ENCODE results near the gene DIP2B.

Gene DIP2B

GRCh38 chr12:50739611-50740010 lies 234.8 kb downstream of the DIP2B start:
- H3K36me3 ChIP-seq, result peaks cover 70 to 100% (median 82%) of the 10 kb centered on the region in 3 donors
- intact Hi-C loops (cut with DNase I; ENCODE audit: low total_unique reads), result loop anchor here (5.0 kb wide), 1 partner anchor 237 kb away; the partner anchor contains the start of gene DIP2B

GRCh38 chr12:50740307-50740706 lies 235.5 kb downstream of the DIP2B start:
- no peak for DNase-seq
- no peak overlapping the region for H3K27ac ChIP-seq
- no peak for TF ChIP-seq CTCF (IDR thresholded peaks at IDR 0.05)
- H3K4me3 ChIP-seq, result no peak overlapping the region
- H3K27me3 ChIP-seq, result no peaks in the 10 kb centered on the region
- peaks cover 75 to 100% (median 89%) of the 10 kb centered on the region in 3 donors for H3K36me3 ChIP-seq
- intact Hi-C loops (cut with DNase I; ENCODE audit: low total_unique reads), result no loop called here
- H3K4me1 ChIP-seq, result no peaks in the 10 kb centered on the region
- H3K9me3 ChIP-seq, result no peaks in the 10 kb centered on the region

More at GRCh38 chr12:50739611-50740010, 234.8 kb downstream of the DIP2B start:
- DNase-seq, result no peak
- Histone ChIP-seq H3K4me3 (no peak overlapping the region), H3K9me3 (no peaks in the 10 kb centered on the region), H3K27me3 (no peaks in the 10 kb centered on the region), H3K27ac (no peak overlapping the region), H3K4me1 (no peaks in the 10 kb centered on the region)
- TF ChIP-seq CTCF (IDR thresholded peaks at IDR 0.05), result no peak

- peaks cover 59 to 97% (median 97%) of the 10 kb centered on the region in 3 donors for H3K36me3 ChIP-seq
Measured at GRCh38 chr12:50742776-50743175, 238.0 kb downstream of the DIP2B start.

GRCh38 chr12:50745861-50746260 lies 241.1 kb downstream of the DIP2B start:
- no peaks in the 10 kb centered on the region for H3K27me3 ChIP-seq
- no peak for DNase-seq
- peaks cover 39 to 79% (median 69%) of the 10 kb centered on the region in 3 donors for H3K36me3 ChIP-seq
- H3K9me3 ChIP-seq, result no peaks in the 10 kb centered on the region
- intact Hi-C loops (cut with DNase I; ENCODE audit: low total_unique reads), result no loop called here
- no peak overlapping the region for H3K4me3 ChIP-seq
- H3K27ac ChIP-seq, result no peak overlapping the region
- H3K4me1 ChIP-seq, result no peaks in the 10 kb centered on the region
- no peak for TF ChIP-seq CTCF (IDR thresholded peaks at IDR 0.05)

More at GRCh38 chr12:50742776-50743175, 238.0 kb downstream of the DIP2B start:
- TF ChIP-seq CTCF (IDR thresholded peaks at IDR 0.05), result no peak
- Histone ChIP-seq H3K4me1 (no peaks in the 10 kb centered on the region), H3K27ac (no peak overlapping the region), H3K4me3 (no peak overlapping the region), H3K9me3 (no peaks in the 10 kb centered on the region), H3K27me3 (no peaks in the 10 kb centered on the region)
- no peak for DNase-seq
- intact Hi-C loops (cut with DNase I; ENCODE audit: low total_unique reads), result no loop called here

GRCh38 chr12:50746431-50746830 lies 241.6 kb downstream of the DIP2B start:
- DNase-seq, result no peak
- peaks cover 34 to 74% (median 64%) of the 10 kb centered on the region in 3 donors for H3K36me3 ChIP-seq
- H3K9me3 ChIP-seq, result no peaks in the 10 kb centered on the region
- intact Hi-C loops (cut with DNase I; ENCODE audit: low total_unique reads), result no loop called here
- no peak for TF ChIP-seq CTCF (IDR thresholded peaks at IDR 0.05)
- no peaks in the 10 kb centered on the region for H3K27me3 ChIP-seq
- no peak overlapping the region for H3K27ac ChIP-seq
- no peaks in the 10 kb centered on the region for H3K4me1 ChIP-seq
- H3K4me3 ChIP-seq, result no peak overlapping the region

- H3K4me3 ChIP-seq, result no peak overlapping the region
- peaks cover 21 to 60% (median 50%) of the 10 kb centered on the region in 3 donors for H3K36me3 ChIP-seq
- intact Hi-C loops (cut with DNase I; ENCODE audit: low total_unique reads), result no loop called here
- H3K27ac ChIP-seq, result no peak overlapping the region
- DNase-seq, result no peak
- H3K4me1 ChIP-seq, result no peaks in the 10 kb centered on the region
- no peaks in the 10 kb centered on the region for H3K9me3 ChIP-seq
- TF ChIP-seq CTCF (IDR thresholded peaks at IDR 0.05), result no peak
- no peaks in the 10 kb centered on the region for H3K27me3 ChIP-seq
Measured at GRCh38 chr12:50747817-50748216, 243.0 kb downstream of the DIP2B start.

Measured in tibial artery (tissue), 4 donors.